NCI-H446 (cell line): ENCODE data around the gene CDY1B.
"Not testable (repeated sequence)": the region's sequence is repeated elsewhere in the genome, so short reads cannot be mapped to it uniquely, and the experiment has no call there.

Source experiments
- DNase-seq, 2 experiments: peaks; one replicate each; lab custom pipeline; 2025; lab: John Stamatoyannopoulos, UW

Gene CDY1B

GRCh38 chrY:24047919-24048318, at the start of gene CDY1B:
Gene CDY1B, minus strand, starts transcription at chrY:24048019. Its CDS starts 331 bp downstream, at chrY:24047688.
- not testable (repeated sequence) for DNase-seq

GRCh38 chrY:24049525-24049924, 1.7 kb upstream of the CDY1B start:
- not testable (repeated sequence) for DNase-seq

DNA sequence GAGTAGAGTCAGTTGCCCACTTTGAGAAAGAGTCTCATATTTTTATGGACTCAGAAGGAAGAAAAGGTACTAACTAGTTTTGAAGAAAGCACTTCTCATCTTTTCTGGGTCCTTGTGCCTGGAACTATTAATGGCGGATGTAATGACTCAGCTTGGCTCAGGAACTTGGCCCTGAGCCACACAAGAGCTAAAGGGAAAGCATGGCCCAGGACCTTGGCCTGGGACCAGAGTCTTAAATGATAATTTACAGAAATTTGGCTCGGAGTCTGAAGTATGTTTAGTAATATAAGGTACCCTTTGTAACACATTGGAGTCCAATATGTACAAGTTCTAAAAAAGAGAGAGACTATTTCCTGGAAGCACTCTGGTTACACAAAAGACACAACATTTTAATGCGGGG, 4.6 kb downstream of the CDY1B start:
- not testable (repeated sequence) for DNase-seq

- DNase-seq, result not testable (repeated sequence)
These were observed 8.7 kb downstream of the CDY1B start for GRCh38 chrY:24039008-24039718.

DNA sequence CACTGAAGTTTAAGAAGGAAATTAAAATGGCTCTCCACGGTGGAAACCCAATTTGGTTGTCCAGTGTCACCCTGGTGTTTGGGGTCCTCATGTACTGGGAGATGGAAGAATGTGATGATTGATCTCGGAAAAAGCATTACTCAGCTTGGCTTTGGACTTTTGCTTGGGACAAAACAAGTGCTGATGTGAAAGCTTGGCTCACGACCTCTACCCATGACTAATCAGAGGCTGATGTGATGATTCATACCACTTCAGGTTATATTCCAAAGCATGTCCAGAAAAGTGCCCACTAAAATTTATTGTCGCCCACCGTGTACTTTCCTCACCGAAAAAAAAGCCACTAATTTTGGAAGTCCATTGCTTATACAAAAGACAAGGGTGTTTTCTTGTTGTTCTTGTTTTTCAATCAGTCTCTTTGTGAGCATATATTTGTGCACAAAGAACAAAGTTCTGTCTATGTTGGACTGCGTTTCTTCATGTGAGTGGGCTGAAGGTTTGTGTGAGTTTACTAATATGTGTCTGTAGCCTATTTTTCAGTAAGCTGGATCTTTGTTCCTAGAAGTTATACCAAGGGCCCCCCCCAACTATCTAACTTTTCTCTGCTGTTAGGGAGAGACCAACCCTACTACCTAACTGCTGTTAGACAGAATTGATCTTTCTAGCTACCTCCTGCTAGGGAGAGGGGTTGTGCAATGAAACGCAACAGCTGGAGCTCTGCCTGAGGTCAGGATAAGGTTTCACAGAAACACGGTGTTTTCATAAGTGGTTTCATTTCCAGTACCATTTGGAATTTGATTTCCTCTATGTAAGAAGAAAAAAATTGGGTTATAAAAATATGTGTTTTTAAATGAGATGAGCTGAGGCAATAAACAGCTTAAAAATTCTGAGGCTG, 21.4 kb downstream of the CDY1B start:
- not testable (repeated sequence) for DNase-seq
